Neuronal stem cell (in vitro differentiated cells): Measurements from ENCODE around the gene RPAIN.
"Not testable (repeated sequence)": the region's sequence is repeated elsewhere in the genome, so short reads cannot be mapped to it uniquely, and the experiment has no call there.

Experiments used
- DNase-seq: peaks from one replicate; pipeline ENCODE4 v3.0.0-alpha.2; 2013; ENCODE audit warnings: low spot score
- H2AFZ ChIP-seq: one replicate; pipeline ENCODE4 v1.6.1; 2013; ENCODE audit warnings: mild to moderate bottlenecking, low read length, inconsistent platforms
- H2AK5ac ChIP-seq: 2 replicates; pipeline ENCODE4 v1.6.1; 2013; ENCODE audit warnings: low read depth, mild to moderate bottlenecking, inconsistent platforms, low read length, moderate library complexity, mixed read lengths
- H2BK120ac ChIP-seq: 2 replicates; pipeline ENCODE4 v1.6.1; 2013; ENCODE audit warnings: low read depth, mild to moderate bottlenecking, inconsistent platforms, low read length, moderate library complexity, mixed read lengths
- H2BK12ac ChIP-seq: one replicate; pipeline ENCODE4 v1.6.1; 2013; ENCODE audit warnings: low read length, inconsistent platforms
- H2BK15ac ChIP-seq: 2 replicates; pipeline ENCODE4 v1.6.1; 2013; ENCODE audit warnings: mild to moderate bottlenecking, low read length, inconsistent platforms, mixed read lengths
- H2BK5ac ChIP-seq: one replicate; pipeline ENCODE4 v1.6.1; 2013; ENCODE audit warnings: inconsistent platforms, mild to moderate bottlenecking, low read length, moderate library complexity
- H3K14ac ChIP-seq: one replicate; pipeline ENCODE4 v1.6.1; 2013; ENCODE audit warnings: low read length, inconsistent platforms
- H3K18ac ChIP-seq: 2 replicates; pipeline ENCODE4 v1.6.1; 2013; ENCODE audit warnings: low read length, inconsistent platforms
- H3K23ac ChIP-seq: 2 replicates; pipeline ENCODE4 v1.6.1; 2013; ENCODE audit warnings: low read depth, mild to moderate bottlenecking, mixed read lengths, low read length, inconsistent platforms; ENCODE audit not compliant: poor library complexity
- H3K27ac ChIP-seq: replicated peaks from 3 replicates; pipeline ENCODE4 v1.5.1; 2013; ENCODE audit warnings: low read length, inconsistent platforms
- H3K27me3 ChIP-seq, 3 experiments: 2 replicates each; pipeline ENCODE4 v1.6.1; 2013; ENCODE audit warnings: low read length in 3 of 3, mild to moderate bottlenecking in 2 of 3, inconsistent platforms in 1 of 3, low read depth in 1 of 3, mixed read lengths in 1 of 3, moderate library complexity in 1 of 3; ENCODE audit not compliant: control insufficient read depth in 3 of 3, insufficient read depth in 3 of 3
- H3K36me3 ChIP-seq, 2 donors: replicated peaks in 1 of 2; 2 replicates each; pipeline ENCODE4 v1.6.1; 2013; ENCODE audit warnings: low read length in 2 of 2; ENCODE audit not compliant: control insufficient read depth in 2 of 2, insufficient read depth in 2 of 2
- H3K4ac ChIP-seq: 2 replicates; pipeline ENCODE4 v1.6.1; 2013; ENCODE audit warnings: inconsistent platforms, mild to moderate bottlenecking, low read length, moderate library complexity
- H3K4me1 ChIP-seq, 2 donors: 1 replicate in 1 of 2; 2 replicates in 1 of 2; pipeline ENCODE4 v1.6.1; 2013; ENCODE audit warnings: low read length in 2 of 2, low read depth in 1 of 2; ENCODE audit not compliant: control insufficient read depth in 2 of 2, insufficient read depth in 1 of 2
- H3K4me2 ChIP-seq: one replicate; pipeline ENCODE4 v1.6.1; 2013; ENCODE audit warnings: mild to moderate bottlenecking, low read length, inconsistent platforms; ENCODE audit not compliant: insufficient read depth, poor library complexity, severe bottlenecking
- H3K4me3 ChIP-seq, 2 donors: 2 replicates each; pipeline ENCODE4 v1.5.1; 2013; ENCODE audit warnings: low read length in 2 of 2, mild to moderate bottlenecking in 2 of 2, inconsistent platforms in 1 of 2, moderate library complexity in 1 of 2
- H3K79me1 ChIP-seq: one replicate; pipeline ENCODE4 v1.6.1; 2013; ENCODE audit warnings: low read depth, mild to moderate bottlenecking, inconsistent platforms, low read length, moderate library complexity
- H3K9ac ChIP-seq: one replicate; pipeline ENCODE4 v1.6.1; 2013; ENCODE audit warnings: mild to moderate bottlenecking, low read depth, low read length, inconsistent platforms; ENCODE audit not compliant: poor library complexity
- H3K9me3 ChIP-seq, 2 donors: replicated peaks in 1 of 2; 2 replicates each; pipeline versions ENCODE3 to v1.6.1; 2013; ENCODE audit warnings: low read length in 2 of 2, mild to moderate bottlenecking in 2 of 2, inconsistent platforms in 1 of 2, low read depth in 1 of 2, mixed read lengths in 1 of 2, moderate library complexity in 1 of 2; ENCODE audit not compliant: control insufficient read depth in 2 of 2, insufficient read depth in 1 of 2
- H4K8ac ChIP-seq: one replicate; pipeline ENCODE4 v1.6.1; 2013; ENCODE audit warnings: low read depth, mild to moderate bottlenecking, inconsistent platforms, low read length, moderate library complexity
- H4K91ac ChIP-seq: one replicate; pipeline ENCODE4 v1.6.1; 2013; ENCODE audit warnings: low read length, low read depth, mild to moderate bottlenecking, inconsistent platforms; ENCODE audit not compliant: poor library complexity
- WGBS, 2 donors: extraction: QIAGEN DNeasy Blood & Tissue Kit; methylation state at CpG; one replicate each; pipeline ENCODE4 v1.1.7; 2013; ENCODE audit warnings: missing lambda C conversion rate in 2 of 2, mixed read lengths in 1 of 2; ENCODE audit not compliant: insufficient read length in 2 of 2, insufficient replicate concordance in 1 of 2; ENCODE audit errors: extremely low coverage in 2 of 2; 5-methylcytosine and 5-hydroxymethylcytosine counted together

The RPAIN gene

GRCh38 chr17:5429191-5429887 lies 9.4 kb downstream of the RPAIN start:
- no peak overlapping the region for H3K14ac ChIP-seq
- H3K18ac ChIP-seq: no peak overlapping the region
- no peaks in the 10 kb centered on the region for H3K79me1 ChIP-seq
- no peak overlapping the region for H2AK5ac ChIP-seq
- no CpG with 5 or more reads among the region's 3 CpGs for WGBS, 2 donors
- H3K4ac ChIP-seq: no peak overlapping the region
- no peaks in the 10 kb centered on the region for H3K4me1 ChIP-seq
- H2BK12ac ChIP-seq: no peak overlapping the region
- no peak overlapping the region for H3K23ac ChIP-seq
- H3K9me3 ChIP-seq: no peaks in the 10 kb centered on the region
- peaks cover 61 to 98% of the 10 kb centered on the region in 2 donors for H3K36me3 ChIP-seq
- H2BK5ac ChIP-seq: no peak overlapping the region
- H2AFZ ChIP-seq: no peak overlapping the region
- no peak overlapping the region for H3K9ac ChIP-seq
- H3K27me3 ChIP-seq: no peaks in the 10 kb centered on the region
- no peak overlapping the region for H2BK120ac ChIP-seq
- H3K4me2 ChIP-seq: no peak overlapping the region
- no peak overlapping the region for H4K8ac ChIP-seq
- no peak overlapping the region for H2BK15ac ChIP-seq
- H4K91ac ChIP-seq: no peak overlapping the region
- no peak overlapping the region for H3K27ac ChIP-seq
- no peak overlapping the region for H3K4me3 ChIP-seq
- DNase-seq: no peak

- no peak overlapping the region for H3K23ac ChIP-seq
- no peak overlapping the region for H2AK5ac ChIP-seq
- H3K4me3 ChIP-seq: no peak overlapping the region
- H3K9me3 ChIP-seq: no peaks in the 10 kb centered on the region
- no peak overlapping the region for H3K27ac ChIP-seq
- no peaks in the 10 kb centered on the region for H3K27me3 ChIP-seq
- DNase-seq: no peak
- peaks cover 63 to 96% of the 10 kb centered on the region in 2 donors for H3K36me3 ChIP-seq
- no peak overlapping the region for H2BK120ac ChIP-seq
- no peak overlapping the region for H4K91ac ChIP-seq
- no CpG with 5 or more reads among the region's 3 CpGs for WGBS, 2 donors
- H3K14ac ChIP-seq: no peak overlapping the region
- no peaks in the 10 kb centered on the region for H3K4me1 ChIP-seq
- H3K18ac ChIP-seq: no peak overlapping the region
- H3K9ac ChIP-seq: no peak overlapping the region
- no peak overlapping the region for H2BK5ac ChIP-seq
- no peak overlapping the region for H3K4me2 ChIP-seq
- no peak overlapping the region for H2BK15ac ChIP-seq
- H2BK12ac ChIP-seq: no peak overlapping the region
- H3K79me1 ChIP-seq: peaks cover 3% of the 10 kb centered on the region
- H4K8ac ChIP-seq: no peak overlapping the region
- no peak overlapping the region for H3K4ac ChIP-seq
- no peak overlapping the region for H2AFZ ChIP-seq
Observed at GRCh38 chr17:5430413-5430999, 10.5 kb downstream of the RPAIN start.

- H3K36me3 ChIP-seq: peaks cover 58 to 95% of the 10 kb centered on the region in 2 donors
Observed at GRCh38 chr17:5431234-5431633, 11.3 kb downstream of the RPAIN start.

GRCh38 chr17:5431949-5432556 lies 12.1 kb downstream of the RPAIN start:
- no CpG with 5 or more reads among the region's 3 CpGs for WGBS, 2 donors
- Histone ChIP-seq H2BK120ac (no peak overlapping the region), H2AK5ac (no peak overlapping the region), H3K36me3 (peaks cover 59 to 96% of the 10 kb centered on the region in 2 donors), H2AFZ (no peak overlapping the region), H3K4me2 (no peak overlapping the region), H4K8ac (no peak overlapping the region), H3K9ac (no peak overlapping the region), H3K27me3 (no peaks in the 10 kb centered on the region), H3K79me1 (peaks cover 3% of the 10 kb centered on the region), H3K27ac (no peak overlapping the region), H2BK12ac (no peak overlapping the region), H3K4me3 (no peak overlapping the region), H3K14ac (no peak overlapping the region), H3K23ac (no peak overlapping the region), H3K18ac (no peak overlapping the region), H3K4me1 (no peaks in the 10 kb centered on the region), H2BK15ac (no peak overlapping the region), H2BK5ac (no peak overlapping the region), H3K9me3 (no peaks in the 10 kb centered on the region), H4K91ac (no peak overlapping the region), H3K4ac (no peak overlapping the region)
- no peak for DNase-seq

More at GRCh38 chr17:5431234-5431633, 11.3 kb downstream of the RPAIN start:
- H2BK12ac ChIP-seq, H2AFZ ChIP-seq, H3K9ac ChIP-seq, H3K4ac ChIP-seq, H3K79me1 ChIP-seq, H3K27ac ChIP-seq, H3K27me3 ChIP-seq, H3K14ac ChIP-seq, H3K4me1 ChIP-seq, H3K4me3 ChIP-seq, H2BK15ac ChIP-seq, H2BK5ac ChIP-seq, H3K4me2 ChIP-seq, H3K23ac ChIP-seq, H4K8ac ChIP-seq, H3K9me3 ChIP-seq, H4K91ac ChIP-seq, H3K18ac ChIP-seq, H2BK120ac ChIP-seq, H2AK5ac ChIP-seq, DNase-seq: not testable (repeated sequence)
- no CpG with 5 or more reads among the region's 5 CpGs for WGBS, 2 donors
